GM19328 (cell line): ENCODE measurements around the gene GOLGA6L25.
"Not testable (repeated sequence)": the region's sequence is repeated elsewhere in the genome, so short reads cannot be mapped to it uniquely, and the experiment has no call there.

Experiments
- ATAC-seq: cut with Tn5 transposase; IDR thresholded peaks from one replicate; pipeline ENCODE4 v1.9.1; 2021; ENCODE audit warnings: mild to moderate bottlenecking, moderate library complexity; ENCODE audit not compliant: unreplicated experiment

The GOLGA6L25 gene

GRCh38 chr15:28553268-28553667, at the start of gene GOLGA6L25:
Gene GOLGA6L25 (plus strand): TSS chr15:28553568. CDS start chr15:28553629, 61 bp downstream.
- not testable (repeated sequence) for ATAC-seq

- not testable (repeated sequence) for ATAC-seq
These were observed 45.0 kb upstream of the GOLGA6L25 start for GRCh38 chr15:28508217-28508889.

- not testable (repeated sequence) for ATAC-seq
These were observed 39.2 kb upstream of the GOLGA6L25 start for GRCh38 chr15:28514128-28514527.

GRCh38 chr15:28515208-28515607, 38.2 kb upstream of the GOLGA6L25 start:
- not testable (repeated sequence) for ATAC-seq

- ATAC-seq, result not testable (repeated sequence)
These were observed 20.4 kb upstream of the GOLGA6L25 start, which contains the start of gene GOLGA8G for GRCh38 chr15:28532954-28533353. Gene GOLGA8G (minus strand): TSS chr15:28532971. CDS start chr15:28532909, 62 bp downstream.

GRCh38 chr15:28573351-28573750, 20.0 kb downstream of the GOLGA6L25 start:
- ATAC-seq, result not testable (repeated sequence)

GRCh38 chr15:28588977-28589606, 35.7 kb downstream of the GOLGA6L25 start:
- ATAC-seq, result not testable (repeated sequence)

GRCh38 chr15:28589769-28590168, 36.4 kb downstream of the GOLGA6L25 start:
- not testable (repeated sequence) for ATAC-seq

- not testable (repeated sequence) for ATAC-seq
These were observed 39.0 kb downstream of the GOLGA6L25 start for GRCh38 chr15:28592395-28592794.

GRCh38 chr15:28593424-28594129, 40.2 kb downstream of the GOLGA6L25 start:
- not testable (repeated sequence) for ATAC-seq

- ATAC-seq, result not testable (repeated sequence)
These were observed 44.1 kb downstream of the GOLGA6L25 start for GRCh38 chr15:28597471-28597870.

- ATAC-seq, result not testable (repeated sequence)
These were observed 44.8 kb downstream of the GOLGA6L25 start for GRCh38 chr15:28598209-28598608.

GRCh38 chr15:28602152-28602551, 48.8 kb downstream of the GOLGA6L25 start:
- ATAC-seq, result not testable (repeated sequence)
